Measurements from ENCODE around the gene CYSRT1.

Gene CYSRT1

GRCh38 chr9:137219757-137220316 is 5.1 kb upstream of the CYSRT1 start:
- no peak overlapping the region for H3K4me3 ChIP-seq (ENCODE audit: low read depth, low read length)
- TF ChIP-seq CTCF (IDR thresholded peaks at IDR 0.05; ENCODE audit: borderline replicate concordance, insufficient read depth, low read depth, low read length), result no peak

- H3K4me3 ChIP-seq (ENCODE audit: low read depth, low read length), result no peak overlapping the region
- no peak for TF ChIP-seq CTCF (IDR thresholded peaks at IDR 0.05; ENCODE audit: borderline replicate concordance, insufficient read depth, low read depth, low read length)
These were observed 4.5 kb upstream of the CYSRT1 start for GRCh38 chr9:137220317-137221094.

GRCh38 chr9:137221095-137221505 is 3.9 kb upstream of the CYSRT1 start:
- H3K4me3 ChIP-seq (ENCODE audit: low read depth, low read length), result no peak overlapping the region

GRCh38 chr9:137221506-137222111 is 3.4 kb upstream of the CYSRT1 start:
- TF ChIP-seq CTCF (IDR thresholded peaks at IDR 0.05; ENCODE audit: borderline replicate concordance, insufficient read depth, low read depth, low read length), result no peak
- peak overlapping the region; percentile 38 for H3K4me3 ChIP-seq (ENCODE audit: low read depth, low read length)

More at GRCh38 chr9:137221095-137221505, 3.9 kb upstream of the CYSRT1 start:
- no peak for TF ChIP-seq CTCF (IDR thresholded peaks at IDR 0.05; ENCODE audit: borderline replicate concordance, insufficient read depth, low read depth, low read length)

- TF ChIP-seq CTCF (IDR thresholded peaks at IDR 0.05; ENCODE audit: borderline replicate concordance, insufficient read depth, low read depth, low read length), result no peak
These were observed 2.5 kb upstream of the CYSRT1 start, which contains the start of gene RNF208 for GRCh38 chr9:137222190-137223077. Gene RNF208, minus strand, starts transcription at chr9:137222240. Its CDS starts 1,028 bp downstream, at chr9:137221212.

GRCh38 chr9:137223078-137223970 is 1.6 kb upstream of the CYSRT1 start:
- TF ChIP-seq CTCF (IDR thresholded peaks at IDR 0.05; ENCODE audit: borderline replicate concordance, insufficient read depth, low read depth, low read length), result no peak
- peak overlapping the region; percentile 70 for H3K4me3 ChIP-seq (ENCODE audit: low read depth, low read length)

More at GRCh38 chr9:137222190-137223077, 2.5 kb upstream of the CYSRT1 start, which contains the start of gene RNF208:
- H3K4me3 ChIP-seq (ENCODE audit: low read depth, low read length), result peak within 1 kb of the TSS; percentile 40
